ENCODE results near the gene CFAP57.
"Not testable (repeated sequence)": the region's sequence is repeated elsewhere in the genome, so short reads cannot be mapped to it uniquely, and the experiment has no call there.

CFAP57 gene

GRCh38 chr1:43171876-43172526 is at the start of gene CFAP57, which contains the start of gene EBNA1BP2:
TSS of gene CFAP57 (plus strand) at chr1:43172330. CDS start at chr1:43172754, 424 bp downstream.
TSS of gene EBNA1BP2 (minus strand) at chr1:43172290. CDS start at chr1:43172118, 172 bp downstream.
- DNase-seq (ENCODE audit: low read depth) = peak; percentile 90

GRCh38 chr1:43123031-43123430 is 49.1 kb upstream of the CFAP57 start:
- no peak for DNase-seq (ENCODE audit: low read depth)

- no peak for DNase-seq (ENCODE audit: low read depth)
Measured at GRCh38 chr1:43128816-43129215, 43.3 kb upstream of the CFAP57 start.

GRCh38 chr1:43129426-43129825 is 42.7 kb upstream of the CFAP57 start:
- no peak for DNase-seq (ENCODE audit: low read depth)

GRCh38 chr1:43134068-43134467 is 38.1 kb upstream of the CFAP57 start:
- DNase-seq (ENCODE audit: low read depth) = no peak

GRCh38 chr1:43134640-43135039 is 37.5 kb upstream of the CFAP57 start:
- DNase-seq (ENCODE audit: low read depth) = no peak

GRCh38 chr1:43135857-43136781 is 36.0 kb upstream of the CFAP57 start:
- DNase-seq (ENCODE audit: low read depth) = no peak

- DNase-seq (ENCODE audit: low read depth) = no peak
Measured at GRCh38 chr1:43137445-43138052, 34.6 kb upstream of the CFAP57 start.

GRCh38 chr1:43139295-43139694 is 32.8 kb upstream of the CFAP57 start:
- not testable (repeated sequence) for DNase-seq (ENCODE audit: low read depth)

GRCh38 chr1:43140010-43140409 is 32.1 kb upstream of the CFAP57 start:
- DNase-seq (ENCODE audit: low read depth) = no peak

- no peak for DNase-seq (ENCODE audit: low read depth)
Measured at GRCh38 chr1:43140583-43140982, 31.5 kb upstream of the CFAP57 start.

GRCh38 chr1:43143441-43143888 is 28.7 kb upstream of the CFAP57 start:
- peak; percentile 62 for DNase-seq (ENCODE audit: low read depth)

- DNase-seq (ENCODE audit: low read depth) = peak; percentile 54
Measured at GRCh38 chr1:43144237-43144636, 27.9 kb upstream of the CFAP57 start.

- DNase-seq (ENCODE audit: low read depth) = peak; percentile 67
Measured at GRCh38 chr1:43147625-43148327, 24.4 kb upstream of the CFAP57 start.

GRCh38 chr1:43149889-43150288 is 22.2 kb upstream of the CFAP57 start:
- DNase-seq (ENCODE audit: low read depth) = no peak

GRCh38 chr1:43152866-43153265 is 19.3 kb upstream of the CFAP57 start:
- no peak for DNase-seq (ENCODE audit: low read depth)

GRCh38 chr1:43153443-43153842 is 18.7 kb upstream of the CFAP57 start:
- no peak for DNase-seq (ENCODE audit: low read depth)

GRCh38 chr1:43156026-43156425 is 16.1 kb upstream of the CFAP57 start:
- no peak for DNase-seq (ENCODE audit: low read depth)

- no peak for DNase-seq (ENCODE audit: low read depth)
Measured at GRCh38 chr1:43165162-43165561, 7.0 kb upstream of the CFAP57 start.

- DNase-seq (ENCODE audit: low read depth) = no peak
Measured at GRCh38 chr1:43165765-43166164, 6.4 kb upstream of the CFAP57 start.

- DNase-seq (ENCODE audit: low read depth) = no peak
Measured at GRCh38 chr1:43171312-43171875, 736 bp upstream of the CFAP57 start.

All from HS-27A (cell line).